Rectal smooth muscle tissue (tissue), 1 donor: ENCODE data around the gene TCP11L2.

Experiments
- H3K27ac ChIP-seq: one replicate; pipeline ENCODE4 v1.7.0; 2013; ENCODE audit warnings: low read depth, low read length, inconsistent platforms
- H3K27me3 ChIP-seq: one replicate; pipeline ENCODE4 v1.7.0; 2013; ENCODE audit warnings: low read length; ENCODE audit not compliant: control insufficient read depth, insufficient read depth
- H3K36me3 ChIP-seq: one replicate; pipeline ENCODE4 v1.7.0; 2013; ENCODE audit warnings: low read length; ENCODE audit not compliant: control insufficient read depth, insufficient read depth
- H3K4me1 ChIP-seq: one replicate; pipeline ENCODE4 v1.7.0; 2013; ENCODE audit warnings: low read length; ENCODE audit not compliant: control insufficient read depth, insufficient read depth
- H3K4me3 ChIP-seq: one replicate; pipeline ENCODE4 v1.7.0; 2013; ENCODE audit warnings: low read length
- H3K9ac ChIP-seq: one replicate; pipeline ENCODE4 v1.7.0; 2013; ENCODE audit warnings: low read length

Gene TCP11L2

DNA sequence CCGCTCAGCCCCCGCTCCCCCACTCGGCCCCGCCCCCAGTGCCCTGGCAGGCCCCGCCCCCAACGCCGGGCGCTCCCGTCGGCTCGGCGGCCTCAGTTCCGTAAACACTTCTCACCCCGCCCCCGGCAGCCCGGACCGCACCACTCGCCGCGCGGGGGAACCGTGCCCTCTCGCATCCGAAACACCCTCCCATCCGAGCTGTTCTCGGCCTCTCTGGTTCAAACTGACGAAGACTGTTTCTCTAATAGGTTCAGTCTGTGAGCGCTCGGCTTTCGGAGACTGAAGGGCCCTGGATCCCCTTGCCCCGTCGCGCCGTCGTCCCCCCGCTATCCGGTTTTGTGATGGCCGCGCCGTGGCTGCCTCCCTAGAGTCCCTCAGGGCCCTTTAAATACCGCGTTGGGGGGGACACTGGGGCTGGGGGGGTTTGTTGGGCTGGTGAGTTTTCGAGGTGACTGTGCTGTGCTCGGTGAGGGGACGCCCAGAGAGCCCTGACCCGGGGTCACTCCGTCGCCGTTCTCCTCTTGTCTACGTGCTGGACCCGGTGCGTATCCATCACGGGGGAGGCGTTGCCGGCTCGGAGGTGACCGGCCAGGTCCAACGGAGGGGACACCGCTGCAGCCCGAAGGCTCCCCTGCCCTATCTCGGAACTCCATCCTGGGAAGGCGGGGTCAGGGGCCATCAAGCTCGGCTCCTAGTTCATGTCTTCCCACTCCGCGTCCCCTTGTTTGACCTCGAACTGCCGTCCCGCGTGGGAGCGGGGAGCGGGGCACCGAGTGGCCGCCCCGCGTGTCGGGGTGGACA, at the start of gene TCP11L2:
TSS of gene TCP11L2 (plus strand) at position 333 of the 801 bp plus-strand sequence. CDS start 8,343 bp downstream, outside the sequence.
- no peaks in the 10 kb centered on the region for H3K27me3 ChIP-seq
- H3K27ac ChIP-seq: peak within 1 kb of the TSS; percentile 95
- H3K9ac ChIP-seq: peak within 1 kb of the TSS; percentile 96
- H3K36me3 ChIP-seq: no peaks in the 10 kb centered on the region
- H3K4me1 ChIP-seq: peaks cover 14% of the 10 kb centered on the region
- H3K4me3 ChIP-seq: peak within 1 kb of the TSS; percentile 87

DNA sequence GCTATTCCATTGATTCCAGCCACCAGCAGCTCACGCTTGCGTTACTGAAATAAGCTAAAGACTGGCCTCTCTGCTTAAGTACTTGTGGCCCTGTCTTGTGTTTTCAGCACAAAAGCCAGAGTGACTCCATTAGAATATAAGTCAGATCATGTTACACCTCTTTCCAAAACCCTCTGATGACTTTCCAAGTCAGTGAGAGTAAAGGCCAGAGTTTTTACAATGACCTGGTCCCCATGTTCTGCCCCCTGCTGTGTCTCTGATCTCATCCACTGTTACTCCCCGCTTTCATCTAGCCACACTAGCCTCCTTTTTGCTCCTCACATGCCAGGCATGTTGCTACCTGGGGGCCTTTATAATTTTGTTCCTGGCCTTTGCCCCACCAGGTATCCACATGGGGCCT, 47.8 kb upstream of the TCP11L2 start:
- Histone ChIP-seq H3K4me3 (no peak overlapping the region), H3K9ac (no peak overlapping the region), H3K4me1 (no peaks in the 10 kb centered on the region), H3K27me3 (no peaks in the 10 kb centered on the region), H3K36me3 (no peaks in the 10 kb centered on the region), H3K27ac (no peak overlapping the region)

DNA sequence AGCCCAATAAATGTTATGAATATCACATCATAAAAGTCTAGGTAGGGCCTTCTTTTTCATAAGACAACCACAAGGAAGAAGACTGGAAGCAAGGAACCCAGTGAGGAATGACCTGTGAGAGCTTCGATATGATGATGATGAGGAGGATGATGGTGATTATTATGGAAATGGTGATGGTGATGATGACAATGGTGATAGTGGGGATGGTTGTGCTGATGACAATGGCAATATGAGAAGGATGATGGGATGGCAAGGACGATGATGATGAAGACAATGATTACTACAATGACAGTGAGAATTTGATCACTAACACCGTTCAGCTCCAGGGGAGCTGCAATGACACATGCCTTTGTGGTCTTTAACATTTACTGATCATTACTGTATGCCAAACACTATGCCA, 47.0 kb upstream of the TCP11L2 start:
- Histone ChIP-seq H3K27me3 (no peaks in the 10 kb centered on the region), H3K4me1 (no peaks in the 10 kb centered on the region), H3K27ac (no peak overlapping the region), H3K9ac (no peak overlapping the region), H3K36me3 (no peaks in the 10 kb centered on the region), H3K4me3 (no peak overlapping the region)

DNA sequence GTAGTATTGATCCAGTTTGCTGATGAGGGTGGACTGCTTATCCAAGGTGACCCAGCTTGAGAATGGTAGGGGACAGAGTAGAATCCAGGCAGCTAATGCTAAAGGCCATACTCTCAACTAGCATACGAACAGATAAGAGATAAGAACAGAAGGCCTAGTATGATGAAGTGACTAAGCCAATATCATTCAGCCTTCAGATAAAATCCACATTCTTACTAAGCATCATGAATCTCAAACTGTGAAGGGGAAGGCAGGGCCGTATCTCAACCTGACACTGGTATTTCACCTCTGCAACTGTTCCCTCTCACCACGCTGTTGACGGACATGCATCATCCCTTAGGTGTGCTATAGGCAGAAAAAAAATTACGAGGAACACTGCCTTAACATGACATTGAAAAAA, 46.6 kb upstream of the TCP11L2 start:
- no peak overlapping the region for H3K4me3 ChIP-seq
- H3K36me3 ChIP-seq: no peaks in the 10 kb centered on the region
- H3K4me1 ChIP-seq: no peaks in the 10 kb centered on the region
- H3K27me3 ChIP-seq: no peaks in the 10 kb centered on the region
- H3K27ac ChIP-seq: no peak overlapping the region
- H3K9ac ChIP-seq: no peak overlapping the region

DNA sequence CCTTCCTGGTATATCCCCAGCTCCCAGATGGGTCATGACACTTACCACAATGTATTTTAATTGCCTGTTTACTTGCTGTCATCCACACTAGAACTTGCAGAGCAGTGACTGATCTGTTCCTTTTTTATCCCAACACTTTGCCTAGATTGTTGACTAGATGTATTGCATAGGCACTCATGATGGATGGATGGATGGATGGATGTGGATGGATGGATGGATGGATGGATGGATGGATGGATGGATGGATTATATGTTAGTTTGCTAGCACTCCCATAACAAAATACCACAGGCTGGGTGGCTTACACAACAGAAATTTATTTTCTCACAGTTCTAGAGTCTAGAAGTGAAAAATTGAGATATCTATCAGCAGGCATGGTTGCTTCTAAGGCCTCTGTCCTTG, 46.0 kb upstream of the TCP11L2 start:
- Histone ChIP-seq H3K27ac (no peak overlapping the region), H3K4me1 (no peaks in the 10 kb centered on the region), H3K9ac (no peak overlapping the region), H3K4me3 (no peak overlapping the region), H3K36me3 (no peaks in the 10 kb centered on the region), H3K27me3 (no peaks in the 10 kb centered on the region)

DNA sequence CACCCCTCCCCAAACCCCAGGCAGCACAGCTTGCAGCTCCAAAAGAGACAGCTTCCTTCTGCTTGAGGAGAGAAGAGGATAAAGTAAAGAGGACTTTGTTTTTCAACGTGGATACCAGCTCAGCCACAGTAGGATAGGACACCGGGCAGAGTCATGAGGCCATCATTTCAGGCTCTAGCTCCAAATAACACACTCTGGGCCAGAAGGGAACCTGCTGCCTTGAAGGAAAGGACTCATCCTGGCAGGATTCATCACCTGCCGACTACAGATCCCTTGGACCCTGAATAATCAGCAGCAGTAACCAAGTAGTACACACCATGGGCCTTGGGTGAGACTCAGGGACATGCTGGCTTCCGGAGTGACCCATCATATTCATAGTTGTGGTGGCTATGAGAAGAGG, 44.3 kb upstream of the TCP11L2 start:
- H3K4me1 ChIP-seq: no peaks in the 10 kb centered on the region

DNA sequence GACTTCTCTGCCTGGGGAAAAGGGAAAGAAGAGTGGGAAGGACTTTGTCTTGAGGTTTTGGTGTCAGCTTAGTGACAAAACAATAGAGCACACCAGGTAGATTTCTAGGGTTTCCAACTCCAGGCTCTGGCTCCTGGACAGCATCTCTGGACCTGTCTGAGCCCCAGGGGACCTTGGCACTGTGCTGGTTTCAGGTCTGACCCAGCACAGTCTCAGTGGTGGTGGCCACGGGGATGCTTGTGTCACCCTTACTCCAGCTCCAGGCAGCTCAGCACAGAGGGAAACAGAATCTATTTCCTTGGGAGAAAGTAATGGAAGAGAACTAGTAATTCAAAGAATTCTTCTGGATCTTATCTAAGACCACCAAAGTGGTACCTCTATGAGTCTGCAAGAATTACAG, 43.6 kb upstream of the TCP11L2 start:
- Histone ChIP-seq H3K27ac (no peak overlapping the region), H3K4me1 (no peaks in the 10 kb centered on the region), H3K4me3 (no peak overlapping the region), H3K27me3 (no peaks in the 10 kb centered on the region), H3K36me3 (no peaks in the 10 kb centered on the region), H3K9ac (no peak overlapping the region)

More for the DNA sequence above, 44.3 kb upstream of the TCP11L2 start:
- no peak overlapping the region for H3K9ac ChIP-seq
- H3K36me3 ChIP-seq: no peaks in the 10 kb centered on the region
- H3K27me3 ChIP-seq: no peaks in the 10 kb centered on the region
- H3K27ac ChIP-seq: no peak overlapping the region
- no peak overlapping the region for H3K4me3 ChIP-seq

DNA sequence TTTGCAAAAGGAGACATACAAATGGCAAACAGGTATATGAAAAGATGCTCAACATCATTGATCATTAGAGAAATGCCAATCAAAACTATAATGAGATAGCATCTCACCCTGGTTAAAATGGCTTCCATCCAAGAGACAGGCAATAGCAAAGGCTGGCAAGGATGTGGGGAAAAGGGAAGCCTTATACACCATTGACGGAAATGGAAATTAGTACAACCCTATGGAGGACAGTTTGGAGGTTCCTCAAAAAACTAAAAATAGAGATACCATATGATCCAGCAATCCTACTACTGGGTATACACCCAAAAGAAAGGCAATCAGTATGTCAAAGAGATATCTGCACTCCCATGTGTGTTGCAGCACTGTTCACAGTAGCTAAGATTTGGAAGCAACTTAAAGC, 37.4 kb upstream of the TCP11L2 start:
- Histone ChIP-seq H3K36me3 (no peaks in the 10 kb centered on the region), H3K9ac (no peak overlapping the region), H3K4me1 (no peaks in the 10 kb centered on the region), H3K27me3 (no peaks in the 10 kb centered on the region), H3K27ac (no peak overlapping the region), H3K4me3 (no peak overlapping the region)

DNA sequence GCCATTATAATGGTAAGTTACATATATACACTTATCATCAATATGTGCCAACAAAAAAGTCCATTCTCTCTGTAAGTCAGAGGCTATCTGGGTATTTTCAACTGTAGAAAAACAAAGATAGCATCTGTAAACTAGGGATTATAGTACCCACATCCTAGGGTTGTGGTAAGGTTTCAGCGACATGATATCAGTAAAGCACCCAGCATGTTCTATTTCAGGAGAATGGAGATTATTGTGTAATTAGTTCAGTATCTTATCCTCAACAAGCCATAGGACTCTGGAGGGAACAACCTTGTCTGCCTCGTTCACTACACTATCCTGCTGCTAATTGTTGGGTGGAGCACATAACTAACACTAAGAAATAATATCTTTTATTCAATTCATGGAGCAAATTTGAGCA, 35.0 kb upstream of the TCP11L2 start:
- H3K4me1 ChIP-seq: no peaks in the 10 kb centered on the region
- no peaks in the 10 kb centered on the region for H3K36me3 ChIP-seq
- H3K4me3 ChIP-seq: no peak overlapping the region
- H3K9ac ChIP-seq: no peak overlapping the region
- H3K27me3 ChIP-seq: no peaks in the 10 kb centered on the region
- no peak overlapping the region for H3K27ac ChIP-seq

DNA sequence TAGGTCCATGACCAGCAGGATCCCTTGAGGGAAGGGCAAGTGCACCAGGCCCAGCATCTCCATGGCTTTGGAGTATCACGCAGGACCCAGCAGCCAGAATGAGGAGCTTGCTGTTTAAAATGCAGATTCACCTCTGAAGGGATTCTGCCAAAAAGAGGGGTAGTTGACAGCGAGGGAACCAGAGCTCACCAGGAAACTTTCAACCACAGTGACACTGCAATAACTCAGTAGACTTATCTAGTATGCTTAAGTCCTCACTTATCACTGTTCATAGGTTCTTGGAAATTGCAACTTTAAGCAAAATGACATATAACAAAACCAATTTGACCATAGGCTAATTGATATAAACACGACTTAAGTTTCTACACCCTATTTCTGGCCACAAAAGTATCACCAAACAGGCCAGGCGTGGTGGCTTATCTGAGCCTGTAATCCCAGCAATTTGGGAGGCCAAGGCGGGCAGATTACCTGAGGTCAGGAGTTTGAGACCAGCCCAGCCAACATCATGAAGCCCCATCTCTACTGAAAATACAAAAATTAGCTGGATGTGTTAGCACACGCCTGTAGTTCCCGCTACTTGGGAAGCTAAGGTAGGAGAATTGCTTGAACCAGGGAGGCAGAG, 33.3 kb upstream of the TCP11L2 start:
- no peak overlapping the region for H3K27ac ChIP-seq
- H3K36me3 ChIP-seq: no peaks in the 10 kb centered on the region
- H3K4me3 ChIP-seq: no peak overlapping the region
- no peaks in the 10 kb centered on the region for H3K27me3 ChIP-seq
- H3K4me1 ChIP-seq: no peaks in the 10 kb centered on the region
- H3K9ac ChIP-seq: no peak overlapping the region

DNA sequence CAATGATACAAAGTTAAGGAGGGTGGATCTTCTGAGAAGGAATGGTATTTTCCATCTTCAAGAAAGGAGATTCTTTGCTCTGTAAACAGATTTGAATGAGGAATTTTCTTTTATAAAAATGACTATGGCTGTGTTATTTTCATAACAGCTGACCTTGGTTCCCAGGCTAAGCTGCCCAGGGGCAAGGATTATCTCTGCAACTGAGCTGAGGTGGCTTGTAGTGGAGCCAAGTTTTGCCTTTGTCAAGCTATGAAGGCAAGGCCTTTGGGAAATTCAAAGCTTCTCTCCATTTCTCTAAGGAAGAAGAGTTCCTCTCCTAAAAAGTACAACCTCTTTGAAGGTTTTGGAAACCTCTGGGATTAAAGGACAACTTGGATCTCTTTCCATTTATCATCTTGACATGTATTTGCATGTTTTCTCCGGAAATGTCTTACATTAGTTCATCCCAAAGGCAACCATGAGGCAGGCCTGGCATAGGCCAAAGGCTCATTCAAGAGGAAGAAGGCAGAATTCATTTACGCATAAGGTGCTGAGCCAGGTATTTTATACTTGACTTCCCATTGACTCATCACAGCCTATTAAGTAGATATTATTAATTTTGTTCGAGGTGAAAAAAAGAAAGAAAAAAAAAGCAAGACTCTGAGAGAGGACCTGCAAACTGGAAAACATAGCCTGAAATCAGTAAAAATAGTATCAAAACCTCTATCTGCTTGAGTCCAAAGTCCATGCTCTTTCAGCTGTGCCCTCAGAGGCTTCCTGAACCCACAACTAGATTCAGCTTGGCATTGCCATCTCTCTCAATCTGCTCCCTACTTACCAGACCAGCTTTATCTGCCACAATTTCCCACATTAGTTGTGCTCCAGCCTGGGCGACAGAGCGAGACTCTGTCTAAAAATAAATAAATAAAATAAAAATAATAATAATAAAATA, 30.7 kb upstream of the TCP11L2 start:
- H3K27me3 ChIP-seq: no peaks in the 10 kb centered on the region
- no peaks in the 10 kb centered on the region for H3K36me3 ChIP-seq
- H3K27ac ChIP-seq: no peak overlapping the region
- H3K4me1 ChIP-seq: no peaks in the 10 kb centered on the region
- H3K4me3 ChIP-seq: no peak overlapping the region
- H3K9ac ChIP-seq: no peak overlapping the region

DNA sequence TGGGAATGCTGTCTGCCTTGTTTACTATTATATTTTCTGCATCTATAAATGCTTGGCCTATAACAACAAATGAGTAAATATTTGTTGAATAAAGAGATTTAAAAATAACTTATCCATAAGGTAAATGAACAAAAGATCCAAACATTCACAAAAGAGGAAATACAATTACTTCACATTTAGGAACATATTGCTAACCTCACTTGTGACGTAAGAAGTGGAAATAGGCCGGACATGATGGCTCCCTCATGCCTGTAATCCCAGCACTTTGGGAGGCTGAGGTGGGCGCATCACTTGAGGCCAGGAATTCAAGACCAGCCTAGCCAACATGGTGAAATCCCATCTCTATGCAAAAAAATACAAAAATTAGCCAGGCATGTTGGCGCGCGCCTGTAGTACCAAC, 29.0 kb upstream of the TCP11L2 start:
- no peak overlapping the region for H3K4me3 ChIP-seq
- H3K4me1 ChIP-seq: no peaks in the 10 kb centered on the region
- no peaks in the 10 kb centered on the region for H3K36me3 ChIP-seq
- H3K9ac ChIP-seq: no peak overlapping the region
- no peak overlapping the region for H3K27ac ChIP-seq
- H3K27me3 ChIP-seq: no peaks in the 10 kb centered on the region
